ENCODE results near the gene SPON1. TPM values are rescaled to one million over a fixed set of nuclear protein-coding genes. Genes with fewer than 3 reads are reported as not detected.
A peak's percentile ranks its signal among the peaks of the same experiment; 100 is the strongest.
"Not testable (repeated sequence)": the region's sequence is repeated elsewhere in the genome, so short reads cannot be mapped to it uniquely, and the experiment has no call there.

SPON1 gene
- total RNA-seq, 1 donor = 0.72 TPM

DNA sequence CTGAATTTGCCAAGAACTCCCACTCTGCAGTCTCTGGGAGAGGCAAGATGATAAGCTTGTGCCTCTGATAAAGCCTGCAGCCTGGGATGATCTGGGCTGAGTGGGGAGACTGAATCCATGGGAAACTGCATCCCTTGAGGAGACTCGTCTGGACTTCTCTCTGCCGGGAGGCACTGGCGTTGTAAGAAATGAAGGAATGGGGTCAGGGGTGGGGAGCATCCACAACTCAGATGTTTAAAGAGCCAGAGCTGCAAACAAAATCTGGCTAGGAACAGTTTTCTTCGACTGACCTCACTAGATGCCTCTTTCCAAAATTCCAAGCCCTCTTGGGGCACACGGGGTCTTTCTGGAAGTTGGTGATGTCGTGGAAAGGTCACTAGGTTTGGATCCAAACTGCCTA lies 64.4 kb downstream of the SPON1 start:
- H3K9me3 ChIP-seq (ENCODE audit: low read depth, low read length) = no peaks in the 10 kb centered on the region
- H3K79me2 ChIP-seq (ENCODE audit: insufficient read depth, low read length) = no peaks in the 10 kb centered on the region
- no peak overlapping the region for H3K4me2 ChIP-seq (ENCODE audit: insufficient read depth, low read length)
- peaks cover 22% of the 10 kb centered on the region for H3K27me3 ChIP-seq (ENCODE audit: insufficient read depth, low read length)
- no peak for TF ChIP-seq CTCF (IDR thresholded peaks at IDR 0.05; ENCODE audit: extremely low read depth, low read depth, low read length)
- no peak overlapping the region for H3K4me3 ChIP-seq (ENCODE audit: insufficient read depth, low read length)
- H3K27ac ChIP-seq (ENCODE audit: low read depth, low read length) = no peak overlapping the region
- DNase-seq (ENCODE audit: insufficient read length, low spot score, missing footprints) = no peak
- no peaks in the 10 kb centered on the region for H4K20me1 ChIP-seq (ENCODE audit: insufficient read depth, low read length)
- H2AFZ ChIP-seq (ENCODE audit: low read length) = no peak overlapping the region
- peaks cover 12% of the 10 kb centered on the region for H3K4me1 ChIP-seq (ENCODE audit: insufficient read depth, low read length)
- no peaks in the 10 kb centered on the region for H3K36me3 ChIP-seq (ENCODE audit: insufficient read depth, low read length)

DNA sequence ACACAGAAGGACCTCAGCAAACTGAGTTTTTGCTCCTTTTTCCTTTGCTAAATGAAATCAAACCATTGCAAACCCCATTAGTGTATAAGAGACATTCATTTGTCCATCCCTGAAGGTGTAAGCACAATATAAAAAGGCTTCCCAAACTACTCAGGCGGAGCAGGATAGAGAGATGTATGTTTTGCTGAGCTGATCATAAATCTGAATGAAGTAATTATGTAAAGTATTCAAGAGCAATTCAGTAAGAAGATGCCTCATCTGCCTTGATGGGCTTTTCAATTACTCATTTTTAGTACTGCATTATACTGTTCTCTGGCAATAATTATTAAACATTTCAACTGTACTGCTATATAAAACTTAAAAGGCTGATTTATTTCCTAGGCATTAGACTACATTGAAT lies 65.0 kb downstream of the SPON1 start:
- Histone ChIP-seq H3K79me2 (ENCODE audit: insufficient read depth, low read length) (no peaks in the 10 kb centered on the region), H3K36me3 (ENCODE audit: insufficient read depth, low read length) (no peaks in the 10 kb centered on the region), H3K27me3 (ENCODE audit: insufficient read depth, low read length) (peaks cover 21% of the 10 kb centered on the region), H3K27ac (ENCODE audit: low read depth, low read length) (no peak overlapping the region), H3K9me3 (ENCODE audit: low read depth, low read length) (no peaks in the 10 kb centered on the region), H3K4me2 (ENCODE audit: insufficient read depth, low read length) (no peak overlapping the region), H3K4me1 (ENCODE audit: insufficient read depth, low read length) (peaks cover 12% of the 10 kb centered on the region), H2AFZ (ENCODE audit: low read length) (no peak overlapping the region), H4K20me1 (ENCODE audit: insufficient read depth, low read length) (no peaks in the 10 kb centered on the region), H3K4me3 (ENCODE audit: insufficient read depth, low read length) (no peak overlapping the region)
- no peak for DNase-seq (ENCODE audit: insufficient read length, low spot score, missing footprints)
- TF ChIP-seq CTCF (IDR thresholded peaks at IDR 0.05; ENCODE audit: extremely low read depth, low read depth, low read length) = no peak

DNA sequence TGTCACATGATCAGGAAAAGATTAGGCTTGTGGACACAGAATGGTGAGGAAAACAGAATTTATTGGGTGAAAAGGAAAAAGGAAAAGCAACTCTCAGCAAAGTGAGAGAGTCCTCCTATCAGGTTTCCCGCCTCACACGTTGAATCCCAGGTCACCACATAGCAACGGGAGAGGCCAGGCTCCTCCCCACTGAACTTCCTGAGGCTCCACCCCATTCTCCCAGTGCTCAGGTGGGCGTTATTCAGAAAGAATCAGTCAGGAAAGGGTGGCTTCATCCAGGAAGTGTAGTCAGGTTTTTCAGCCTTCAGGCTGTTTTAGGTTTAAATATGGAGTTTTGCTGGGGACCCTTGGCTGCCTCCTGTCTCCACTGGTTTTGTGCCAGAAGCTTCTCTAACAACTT lies 66.9 kb downstream of the SPON1 start:
- TF ChIP-seq CTCF (IDR thresholded peaks at IDR 0.05; ENCODE audit: extremely low read depth, low read depth, low read length) = no peak
- Histone ChIP-seq H3K9me3 (ENCODE audit: low read depth, low read length) (no peaks in the 10 kb centered on the region), H3K4me3 (ENCODE audit: insufficient read depth, low read length) (no peak overlapping the region), H2AFZ (ENCODE audit: low read length) (no peak overlapping the region), H3K4me1 (ENCODE audit: insufficient read depth, low read length) (peaks cover 12% of the 10 kb centered on the region), H3K4me2 (ENCODE audit: insufficient read depth, low read length) (no peak overlapping the region), H4K20me1 (ENCODE audit: insufficient read depth, low read length) (no peaks in the 10 kb centered on the region), H3K79me2 (ENCODE audit: insufficient read depth, low read length) (no peaks in the 10 kb centered on the region), H3K27me3 (ENCODE audit: insufficient read depth, low read length) (peaks cover 17% of the 10 kb centered on the region), H3K27ac (ENCODE audit: low read depth, low read length) (no peak overlapping the region), H3K36me3 (ENCODE audit: insufficient read depth, low read length) (no peaks in the 10 kb centered on the region)
- DNase-seq (ENCODE audit: insufficient read length, low spot score, missing footprints) = no peak

DNA sequence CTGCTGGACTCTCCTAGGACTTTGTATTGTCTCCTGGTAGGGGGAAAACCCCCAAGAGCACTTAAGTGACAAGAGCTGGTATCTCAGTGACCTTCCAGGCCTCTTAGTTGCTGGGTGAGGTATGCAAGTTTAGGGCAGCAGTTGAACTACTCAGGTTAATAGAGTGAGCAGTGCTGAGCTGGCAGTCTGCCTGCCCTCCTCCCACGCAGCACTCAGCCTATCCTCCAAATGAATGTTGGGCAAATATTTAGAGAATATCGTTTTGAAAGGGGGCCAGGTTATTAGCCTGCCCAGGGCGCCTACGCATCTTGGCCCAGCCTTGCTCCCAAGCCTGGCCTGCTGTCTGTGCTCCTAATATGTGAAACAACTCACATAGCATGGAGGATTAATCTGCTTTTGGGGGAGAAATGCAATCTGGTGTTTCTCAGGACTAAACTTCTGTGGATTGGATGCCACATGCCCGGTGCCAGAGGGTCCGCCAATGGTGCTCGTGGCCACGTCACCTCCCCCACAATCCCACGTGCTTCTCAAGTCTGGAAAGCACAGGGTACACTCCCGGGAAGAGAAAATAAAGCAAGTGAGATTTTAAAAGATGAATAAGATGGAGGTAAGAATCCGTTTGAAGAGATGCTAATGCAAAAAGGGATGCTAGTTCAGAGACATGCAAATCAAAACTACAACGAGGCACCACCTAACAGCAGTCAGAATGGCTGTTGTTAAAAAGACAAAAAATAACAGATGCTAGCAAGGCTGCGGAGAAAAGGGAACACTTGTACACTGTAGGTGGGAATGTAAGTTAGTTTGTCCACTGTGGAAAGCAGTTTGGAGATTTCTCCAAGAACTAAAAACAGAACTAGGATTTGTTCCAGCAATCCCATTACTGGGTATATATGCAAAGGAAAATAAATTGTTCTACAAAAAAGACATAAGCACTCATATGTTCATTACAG lies 67.7 kb downstream of the SPON1 start:
- Histone ChIP-seq H3K27ac (ENCODE audit: low read depth, low read length) (no peak overlapping the region), H3K4me2 (ENCODE audit: insufficient read depth, low read length) (peak overlapping the region; percentile 9), H3K36me3 (ENCODE audit: insufficient read depth, low read length) (no peaks in the 10 kb centered on the region), H3K4me3 (ENCODE audit: insufficient read depth, low read length) (no peak overlapping the region), H3K9me3 (ENCODE audit: low read depth, low read length) (no peaks in the 10 kb centered on the region), H3K4me1 (ENCODE audit: insufficient read depth, low read length) (peaks cover 12% of the 10 kb centered on the region), H4K20me1 (ENCODE audit: insufficient read depth, low read length) (no peaks in the 10 kb centered on the region), H2AFZ (ENCODE audit: low read length) (peak overlapping the region; percentile 13), H3K27me3 (ENCODE audit: insufficient read depth, low read length) (peaks cover 17% of the 10 kb centered on the region), H3K79me2 (ENCODE audit: insufficient read depth, low read length) (no peaks in the 10 kb centered on the region)
- DNase-seq (ENCODE audit: insufficient read length, low spot score, missing footprints) = peak; percentile 59
- no peak for TF ChIP-seq CTCF (IDR thresholded peaks at IDR 0.05; ENCODE audit: extremely low read depth, low read depth, low read length)

- H3K4me2 ChIP-seq (ENCODE audit: insufficient read depth, low read length); H3K4me1 ChIP-seq (ENCODE audit: insufficient read depth, low read length); DNase-seq (ENCODE audit: insufficient read length, low spot score, missing footprints); H4K20me1 ChIP-seq (ENCODE audit: insufficient read depth, low read length); H3K27me3 ChIP-seq (ENCODE audit: insufficient read depth, low read length); H3K4me3 ChIP-seq (ENCODE audit: insufficient read depth, low read length); H3K79me2 ChIP-seq (ENCODE audit: insufficient read depth, low read length); H3K36me3 ChIP-seq (ENCODE audit: insufficient read depth, low read length); H3K9me3 ChIP-seq (ENCODE audit: low read depth, low read length); H2AFZ ChIP-seq (ENCODE audit: low read length); H3K27ac ChIP-seq (ENCODE audit: low read depth, low read length): not testable (repeated sequence)
Observed at GRCh38 chr11:14035526-14035925, 73.0 kb downstream of the SPON1 start.
